ENCODE results near the gene CHSY1.

Gene CHSY1

DNA sequence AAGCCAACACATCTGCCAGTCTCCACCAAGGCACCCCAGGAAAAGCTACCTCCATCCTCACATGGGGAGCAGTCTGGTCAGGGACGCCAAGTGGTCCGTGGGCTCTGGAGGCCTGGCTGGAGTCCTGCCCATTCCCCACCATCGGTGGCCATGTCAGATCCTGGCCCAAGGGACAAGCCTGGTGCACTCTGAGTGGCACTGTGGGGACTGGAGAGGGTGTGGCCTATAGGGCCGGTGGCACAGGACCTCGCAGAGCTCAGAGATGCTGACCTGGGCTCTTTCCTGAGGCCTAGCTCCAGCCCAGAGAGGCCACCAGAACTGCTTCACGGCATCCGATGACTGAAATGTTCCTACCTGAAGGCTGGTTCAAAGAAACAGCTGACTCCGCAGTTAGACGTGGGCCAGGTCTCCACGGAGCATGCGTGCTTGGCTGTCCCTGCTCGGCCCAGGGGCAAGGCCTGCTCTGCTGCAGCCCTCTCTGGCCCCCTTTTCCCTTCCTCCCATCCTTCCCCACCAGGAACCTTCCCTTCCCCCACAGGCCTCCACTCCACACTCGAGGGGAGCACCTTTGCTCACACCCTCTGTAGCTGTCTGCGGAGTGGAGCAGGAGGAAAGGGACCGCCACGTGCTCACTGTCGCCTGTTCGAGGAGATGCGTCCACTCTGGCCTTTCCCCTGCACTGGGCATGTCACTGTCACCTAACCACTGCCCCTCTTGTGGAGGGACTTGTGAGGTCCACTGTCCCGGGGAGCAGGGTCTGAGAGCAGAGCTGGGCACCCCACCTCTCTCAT lies 119.3 kb downstream of the CHSY1 start:
- TF ChIP-seq TARDBP (IDR thresholded peaks at IDR 0.05): no peak
- no peak for TF ChIP-seq BHLHE40 (IDR thresholded peaks at IDR 0.05; ENCODE audit: borderline replicate concordance)
- TF ChIP-seq, protein P1, sequence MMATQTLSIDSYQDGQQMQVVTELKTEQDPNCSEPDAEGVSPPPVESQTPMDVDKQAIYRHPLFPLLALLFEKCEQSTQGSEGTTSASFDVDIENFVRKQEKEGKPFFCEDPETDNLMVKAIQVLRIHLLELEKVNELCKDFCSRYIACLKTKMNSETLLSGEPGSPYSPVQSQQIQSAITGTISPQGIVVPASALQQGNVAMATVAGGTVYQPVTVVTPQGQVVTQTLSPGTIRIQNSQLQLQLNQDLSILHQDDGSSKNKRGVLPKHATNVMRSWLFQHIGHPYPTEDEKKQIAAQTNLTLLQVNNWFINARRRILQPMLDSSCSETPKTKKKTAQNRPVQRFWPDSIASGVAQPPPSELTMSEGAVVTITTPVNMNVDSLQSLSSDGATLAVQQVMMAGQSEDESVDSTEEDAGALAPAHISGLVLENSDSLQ (IDR thresholded peaks at IDR 0.05): no peak
- no peak for TF ChIP-seq CTBP1 (IDR thresholded peaks at IDR 0.05; ENCODE audit: borderline replicate concordance)
- TF ChIP-seq HDGF (IDR thresholded peaks at IDR 0.05; ENCODE audit: borderline replicate concordance): no peak
- no peak for DNase-seq (ENCODE audit: extremely low spot score)
- CTCF ChIA-PET: no interaction called here
- POLR2A ChIA-PET: no interaction called here

DNA sequence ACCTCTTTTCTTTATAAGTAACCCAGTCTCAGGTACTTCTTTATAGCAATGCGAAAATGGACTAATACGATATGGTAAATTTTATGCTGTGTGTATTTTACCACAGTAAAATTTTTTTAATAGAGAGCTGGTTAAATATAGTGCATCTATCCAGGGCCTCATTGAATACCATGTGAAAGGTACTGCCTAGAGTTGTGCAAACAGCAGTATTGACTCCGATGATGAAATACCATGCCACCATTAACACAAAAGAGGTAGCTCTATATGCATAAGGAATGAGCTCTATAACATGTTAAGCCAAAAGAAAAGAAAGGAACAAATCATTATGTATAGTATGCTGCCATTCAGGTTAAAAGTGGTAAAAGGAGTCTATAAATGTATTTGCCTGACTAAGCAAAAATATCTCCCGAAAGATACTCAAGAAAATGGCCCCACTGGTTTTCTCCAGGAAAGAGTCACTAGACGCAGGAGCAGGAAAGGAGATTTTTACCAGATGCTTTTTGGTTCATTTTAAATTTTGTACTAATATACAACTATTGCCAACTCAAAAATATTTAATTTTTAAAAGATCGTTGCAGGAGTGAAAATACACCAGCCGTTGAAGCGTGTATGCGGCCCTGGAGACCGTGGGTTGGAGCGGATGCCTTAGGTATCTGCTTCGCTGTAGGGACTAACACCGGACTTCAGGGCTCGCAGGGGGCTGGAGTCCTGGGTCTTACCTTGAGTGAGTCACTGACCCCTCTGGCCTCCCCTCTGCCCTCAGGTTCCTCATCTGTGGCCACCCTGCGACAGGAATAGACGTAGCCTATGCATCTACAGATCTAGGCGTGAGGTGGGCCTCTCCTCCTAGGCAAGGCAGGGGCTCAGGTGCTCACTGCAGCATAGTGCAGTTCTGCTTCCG lies 120.1 kb downstream of the CHSY1 start:
- POLR2A ChIA-PET: no interaction called here

DNA sequence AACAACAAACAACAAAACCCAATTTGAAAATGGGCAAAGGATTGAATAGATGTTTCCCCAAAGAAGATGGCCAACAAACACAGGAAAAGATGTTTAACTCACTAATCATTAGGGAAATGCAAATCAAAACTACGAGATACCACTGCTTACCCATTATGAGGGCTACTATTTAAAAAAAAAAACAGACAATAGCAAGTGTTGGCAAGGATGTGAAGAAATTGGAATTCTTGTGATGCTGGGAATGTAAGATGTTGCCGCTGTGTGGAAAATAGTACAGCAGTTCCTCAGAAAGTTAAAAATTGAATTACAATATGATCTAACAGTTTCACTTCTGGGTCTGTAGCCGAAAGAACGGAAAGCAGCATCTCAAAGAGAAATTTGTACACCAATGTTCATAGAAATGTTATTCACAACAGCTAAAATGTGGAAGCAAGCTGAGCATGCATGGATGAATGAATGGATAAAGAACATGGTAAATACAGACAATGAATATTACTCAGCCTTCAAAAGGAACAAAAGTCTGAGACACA lies 121.9 kb downstream of the CHSY1 start:
- ChIA-PET CTCF (no interaction called here), POLR2A (no interaction called here)
- no peak for DNase-seq (ENCODE audit: extremely low spot score)
- TF ChIP-seq TARDBP (IDR thresholded peaks at IDR 0.05) (no peak), FOXA1 (IDR thresholded peaks at IDR 0.05) (no peak), BHLHE40 (IDR thresholded peaks at IDR 0.05; ENCODE audit: borderline replicate concordance) (no peak), CTBP1 (IDR thresholded peaks at IDR 0.05; ENCODE audit: borderline replicate concordance) (no peak), FOXK2 (IDR thresholded peaks at IDR 0.05) (no peak), HDGF (IDR thresholded peaks at IDR 0.05; ENCODE audit: borderline replicate concordance) (no peak), SP1 (IDR thresholded peaks at IDR 0.05) (no peak), SUZ12 (IDR thresholded peaks at IDR 0.05) (no peak), ARNT (IDR thresholded peaks at IDR 0.05) (no peak), ELF4 (IDR thresholded peaks at IDR 0.05) (no peak), L3MBTL2 (conservative IDR thresholded peaks at IDR 0.05) (no peak), FOXM1 (IDR thresholded peaks at IDR 0.05; ENCODE audit: borderline replicate concordance) (no peak), NFRKB (IDR thresholded peaks at IDR 0.05) (no peak), ZNF384 (IDR thresholded peaks at IDR 0.05) (no peak), LEF1 (IDR thresholded peaks at IDR 0.05; ENCODE audit: borderline replicate concordance) (no peak)
- TF ChIP-seq, protein P1 (IDR thresholded peaks at IDR 0.05): no peak

More for the DNA sequence above, 120.1 kb downstream of the CHSY1 start:
- CTCF ChIA-PET: no interaction called here
- no peak for DNase-seq (ENCODE audit: extremely low spot score)
- TF ChIP-seq NFRKB (IDR thresholded peaks at IDR 0.05): no peak

DNA sequence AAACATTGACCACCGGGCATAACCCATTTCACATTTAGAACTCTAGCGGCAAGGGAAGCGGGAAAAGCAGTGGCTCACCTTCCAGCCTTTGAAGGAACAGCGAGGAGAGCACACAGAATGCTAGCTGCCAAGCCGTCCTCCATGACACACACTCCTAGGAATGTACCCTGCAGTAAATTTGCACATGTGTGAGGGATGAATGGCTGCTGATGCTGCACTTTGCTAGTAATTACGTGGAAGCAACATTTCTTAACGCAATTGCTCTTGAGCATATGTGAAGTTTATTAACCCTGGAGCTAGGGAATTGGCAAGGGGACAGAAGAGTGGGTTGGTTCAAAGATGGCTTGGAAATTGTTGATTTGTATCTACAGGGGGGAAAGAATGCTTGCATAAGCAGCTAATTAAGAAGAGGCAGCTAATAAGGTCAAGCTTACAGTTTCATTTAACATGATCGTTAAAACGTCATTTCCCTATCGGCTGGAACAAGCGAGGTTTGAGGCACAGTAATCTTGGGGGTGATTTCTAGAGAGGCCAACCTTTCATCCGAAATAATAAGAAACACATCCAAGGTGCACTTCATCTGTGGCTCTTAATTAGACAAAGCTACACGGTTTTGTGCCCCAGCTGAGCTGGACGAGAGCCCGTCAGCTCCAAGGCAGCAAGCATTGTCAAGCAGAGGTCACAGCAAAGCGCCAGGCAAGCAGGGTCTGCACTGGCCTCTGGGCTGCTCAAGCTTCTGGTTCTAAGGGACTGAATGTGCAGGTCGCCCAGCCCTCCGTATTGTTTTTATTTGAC lies 123.4 kb downstream of the CHSY1 start:
- TF ChIP-seq FOXA1 (IDR thresholded peaks at IDR 0.05): no peak
- TF ChIP-seq ELF4 (IDR thresholded peaks at IDR 0.05): no peak
- no peak for TF ChIP-seq SUZ12 (IDR thresholded peaks at IDR 0.05)
- no peak for TF ChIP-seq FOXK2 (IDR thresholded peaks at IDR 0.05)
- TF ChIP-seq TARDBP (IDR thresholded peaks at IDR 0.05): no peak
- TF ChIP-seq SP1 (IDR thresholded peaks at IDR 0.05): no peak
- no peak; the same call in 1 of the 2 replicates for TF ChIP-seq L3MBTL2 (conservative IDR thresholded peaks at IDR 0.05)
- no peak for TF ChIP-seq HDGF (IDR thresholded peaks at IDR 0.05; ENCODE audit: borderline replicate concordance)
- TF ChIP-seq LEF1 (IDR thresholded peaks at IDR 0.05; ENCODE audit: borderline replicate concordance): no peak
- TF ChIP-seq FOXM1 (IDR thresholded peaks at IDR 0.05; ENCODE audit: borderline replicate concordance): no peak
- no peak for TF ChIP-seq ARNT (IDR thresholded peaks at IDR 0.05)
- no peak for TF ChIP-seq ZNF384 (IDR thresholded peaks at IDR 0.05)
- TF ChIP-seq, protein P1 (IDR thresholded peaks at IDR 0.05): no peak
- POLR2A ChIA-PET: no interaction called here
- CTCF ChIA-PET: interaction anchor here (1.3 to 1.5 kb wide), 2 partner anchors 21 to 120 kb away, joined by 4 to 5 read pairs; no protein-coding TSS in a partner anchor
- no peak for DNase-seq (ENCODE audit: extremely low spot score)

DNA sequence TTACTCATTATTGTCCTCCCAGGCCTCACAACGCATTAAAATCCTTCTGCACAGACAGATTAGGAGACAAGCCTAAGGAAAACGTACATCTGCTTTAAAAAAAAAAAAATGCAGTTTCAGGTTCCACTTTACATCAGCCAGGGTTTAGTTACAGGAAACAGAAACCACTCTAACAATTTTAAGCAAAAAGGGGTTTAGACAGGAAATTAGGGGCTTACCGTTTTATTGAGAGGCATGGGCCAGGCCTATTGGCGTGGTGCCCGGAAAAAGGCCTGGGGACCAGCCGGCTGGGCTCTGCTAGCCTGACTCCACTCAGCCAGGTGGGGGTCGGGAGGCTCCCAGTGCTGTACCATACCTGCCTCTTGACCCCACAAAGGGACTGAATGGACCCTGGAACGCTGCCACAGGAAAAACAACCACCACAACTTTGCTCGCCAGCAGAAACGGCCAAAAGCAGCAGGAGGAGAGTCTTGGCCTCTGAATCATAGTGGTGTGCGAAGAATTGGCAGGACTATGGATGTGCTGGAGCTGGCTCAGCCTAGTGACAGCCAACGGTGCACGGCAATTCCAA lies 124.3 kb downstream of the CHSY1 start:
- CTCF ChIA-PET: interaction anchor here (1.0 to 1.5 kb wide), 3 partner anchors 22 to 119 kb away, joined by 3 to 5 read pairs (median 4); no protein-coding TSS in a partner anchor
- no peak for TF ChIP-seq TARDBP (IDR thresholded peaks at IDR 0.05)
- TF ChIP-seq ZNF384 (IDR thresholded peaks at IDR 0.05): peak; percentile 71; the same call in 1 of the 2 replicates
- peak; percentile 51 for DNase-seq (ENCODE audit: extremely low spot score)
- POLR2A ChIA-PET: no interaction called here

All from HEK293T (cell line).